ENCODE data around the gene LHFPL3.

Gene LHFPL3

GRCh38 chr7:104848138-104848990 is 520.0 kb downstream of the LHFPL3 start:
- DNase-seq (ENCODE audit: low read depth), result peak; percentile 28

- DNase-seq (ENCODE audit: low read depth), result no peak
Observed at GRCh38 chr7:104850374-104850773, 522.0 kb downstream of the LHFPL3 start.

- DNase-seq (ENCODE audit: low read depth), result peak; percentile 48
Observed at GRCh38 chr7:104851268-104851667, 522.9 kb downstream of the LHFPL3 start.

GRCh38 chr7:104852386-104852785 is 524.0 kb downstream of the LHFPL3 start:
- no peak for DNase-seq (ENCODE audit: low read depth)

GRCh38 chr7:104855861-104856260 is 527.5 kb downstream of the LHFPL3 start:
- DNase-seq (ENCODE audit: low read depth), result no peak

GRCh38 chr7:104857458-104858425 is 529.3 kb downstream of the LHFPL3 start:
- DNase-seq (ENCODE audit: low read depth), result no peak

- DNase-seq (ENCODE audit: low read depth), result no peak
Observed at GRCh38 chr7:104859754-104860426, 531.5 kb downstream of the LHFPL3 start.

- DNase-seq (ENCODE audit: low read depth), result no peak
Observed at GRCh38 chr7:104861729-104862390, 533.5 kb downstream of the LHFPL3 start.

GRCh38 chr7:104862719-104863118 is 534.3 kb downstream of the LHFPL3 start:
- DNase-seq (ENCODE audit: low read depth), result no peak

- DNase-seq (ENCODE audit: low read depth), result no peak
Observed at GRCh38 chr7:104873401-104873800, 545.0 kb downstream of the LHFPL3 start.

- no peak for DNase-seq (ENCODE audit: low read depth)
Observed at GRCh38 chr7:104878577-104878976, 550.2 kb downstream of the LHFPL3 start.

GRCh38 chr7:104883248-104883717 is 554.9 kb downstream of the LHFPL3 start:
- DNase-seq (ENCODE audit: low read depth), result no peak

- DNase-seq (ENCODE audit: low read depth), result peak; percentile 62
Observed at GRCh38 chr7:104883718-104884452, 555.5 kb downstream of the LHFPL3 start.

- DNase-seq (ENCODE audit: low read depth), result no peak
Observed at GRCh38 chr7:104886651-104887050, 558.2 kb downstream of the LHFPL3 start.

- DNase-seq (ENCODE audit: low read depth), result no peak
Observed at GRCh38 chr7:104890216-104890615, 561.8 kb downstream of the LHFPL3 start.

GRCh38 chr7:104891949-104892348 is 563.5 kb downstream of the LHFPL3 start:
- no peak for DNase-seq (ENCODE audit: low read depth)

- no peak for DNase-seq (ENCODE audit: low read depth)
Observed at GRCh38 chr7:104894314-104894713, 565.9 kb downstream of the LHFPL3 start.

- no peak for DNase-seq (ENCODE audit: low read depth)
Observed at GRCh38 chr7:104894726-104895521, 566.5 kb downstream of the LHFPL3 start.

- DNase-seq (ENCODE audit: low read depth), result no peak
Observed at GRCh38 chr7:104895522-104896236, 567.3 kb downstream of the LHFPL3 start.
